Fibroblast of lung (primary cell): Measurements from ENCODE around the gene KCNH1. TPM values are rescaled to one million over a fixed set of nuclear protein-coding genes. Genes with fewer than 3 reads are reported as not detected.

Experiments used
- DNase-seq, 2 donors: peaks; one replicate each; pipeline versions ENCODE4 v3.0.0 to v3.0.0-alpha.2; 2010; ENCODE audit warnings: low read depth in 2 of 2
- H2AFZ ChIP-seq: 2 replicates; pipeline ENCODE4 v1.5.1; 2012; ENCODE audit warnings: low read length, control low read depth, inconsistent platforms
- H3K27ac ChIP-seq: 2 replicates; pipeline ENCODE4 v1.5.1; 2011; ENCODE audit warnings: low read length, control low read depth; ENCODE audit not compliant: insufficient read depth
- H3K27me3 ChIP-seq: 2 replicates; pipeline ENCODE4 v1.5.1; 2011; ENCODE audit warnings: mild to moderate bottlenecking, low read length; ENCODE audit not compliant: control insufficient read depth, insufficient read depth
- H3K36me3 ChIP-seq: 2 replicates; pipeline ENCODE4 v1.5.1; 2011; ENCODE audit warnings: low read length; ENCODE audit not compliant: control insufficient read depth, insufficient read depth
- H3K4me1 ChIP-seq: 2 replicates; pipeline ENCODE4 v1.5.1; 2011; ENCODE audit warnings: low read length; ENCODE audit not compliant: control insufficient read depth, insufficient read depth; ENCODE audit errors: extremely low read depth
- H3K4me2 ChIP-seq: 2 replicates; pipeline ENCODE4 v1.5.1; 2011; ENCODE audit warnings: low read length, control low read depth; ENCODE audit not compliant: insufficient read depth; ENCODE audit errors: extremely low read depth
- H3K4me3 ChIP-seq, 4 experiments: fragments of 200-600 bp in 1 of 4; sonication (generic) in 1 of 4; replicated peaks in 1 of 4; 2 replicates each; pipeline ENCODE4 v1.5.1; 2011 to 2016; ENCODE audit warnings: low read length in 4 of 4, low read depth in 3 of 4, mild to moderate bottlenecking in 3 of 4, control low read depth in 2 of 4, inconsistent platforms in 1 of 4, mixed read lengths in 1 of 4; ENCODE audit not compliant: insufficient read depth in 1 of 4; ENCODE audit errors: control extremely low read depth in 1 of 4
- H3K79me2 ChIP-seq: 2 replicates; pipeline ENCODE4 v1.5.1; 2012; ENCODE audit warnings: mild to moderate bottlenecking, low read length, inconsistent platforms; ENCODE audit not compliant: control insufficient read depth, insufficient read depth
- H3K9ac ChIP-seq: 2 replicates; pipeline ENCODE4 v1.5.1; 2011; ENCODE audit warnings: mild to moderate bottlenecking, low read length, control low read depth; ENCODE audit not compliant: insufficient read depth
- H3K9me3 ChIP-seq: 2 replicates; pipeline ENCODE4 v1.5.1; 2012; ENCODE audit warnings: low read depth, low read length; ENCODE audit not compliant: control insufficient read depth, insufficient read depth
- H4K20me1 ChIP-seq: 2 replicates; pipeline ENCODE4 v1.5.1; 2011; ENCODE audit warnings: low read length; ENCODE audit not compliant: control insufficient read depth, insufficient read depth; ENCODE audit errors: extremely low read depth
- EZH2 ChIP-seq: IDR thresholded peaks from 2 replicates; pipeline ENCODE4 v1.5.1; 2012; ENCODE audit warnings: low read length, control low read depth, mild to moderate bottlenecking; ENCODE audit errors: missing control alignments
- polyA plus RNA-seq, 2 donors: library from polyadenylated mRNA; depleted of rRNA in 1 of 2; stranded (reverse) in 1 of 2; unstranded in 1 of 2; fragments of >200 nt; gene quantifications; 2 replicates each; pipeline ENCODE4 v1.2.1, GENCODE V29; 2011 to 2012; ENCODE audit warnings: missing spikeins in 1 of 2
- total RNA-seq: library from RNA; depleted of rRNA; stranded (reverse); fragments of >200 nt; gene quantifications from 2 replicates; pipeline ENCODE4 v1.2.1, GENCODE V29; 2014
- TF ChIP-seq, protein P1 (sequence below), 2 donors: IDR thresholded peaks in 1 of 2; conservative IDR thresholded peaks in 1 of 2; 1 replicate in 1 of 2; 2 replicates in 1 of 2; pipeline ENCODE4 v1.5.1; 2011 to 2012; ENCODE audit warnings: low read length in 2 of 2, control low read depth in 1 of 2, inconsistent platforms in 1 of 2, low read depth in 1 of 2, mild to moderate bottlenecking in 1 of 2

Gene KCNH1
- total and polyA plus RNA-seq, 2 donors (not counting 1 experiment from before 2014, with no cell fraction given) = 0.17 to 1.5 TPM

DNA sequence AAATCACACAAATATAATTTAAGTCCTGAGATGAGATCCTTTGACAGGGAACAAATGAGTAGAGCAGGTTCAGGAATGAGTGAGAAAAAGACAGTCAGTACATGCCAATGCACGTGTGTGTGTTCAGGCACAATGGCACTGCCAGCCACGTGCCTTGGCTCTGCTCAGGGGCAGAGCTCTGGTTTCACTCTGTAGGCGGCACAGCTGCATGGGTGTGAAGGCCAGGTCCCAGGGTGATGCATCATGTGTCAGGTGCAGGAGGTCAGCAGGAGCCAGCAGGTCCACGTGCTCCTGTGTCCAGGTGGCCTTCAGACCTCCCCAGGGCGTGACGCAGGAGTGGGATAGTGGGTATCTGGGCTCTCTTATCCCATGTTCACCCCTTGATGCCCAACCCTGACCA, 386.1 kb downstream of the KCNH1 start:
- TF ChIP-seq EZH2 = no peak
- no peaks in the 10 kb centered on the region for H3K27me3 ChIP-seq
- no peaks in the 10 kb centered on the region for H3K79me2 ChIP-seq
- DNase-seq = no peak
- no peak overlapping the region for H3K4me3 ChIP-seq
- no peak overlapping the region for H3K27ac ChIP-seq
- H3K36me3 ChIP-seq = no peaks in the 10 kb centered on the region
- no peaks in the 10 kb centered on the region for H3K4me1 ChIP-seq
- H2AFZ ChIP-seq = no peak overlapping the region
- no peak overlapping the region for H3K4me2 ChIP-seq
- H3K9ac ChIP-seq = no peak overlapping the region
- no peaks in the 10 kb centered on the region for H4K20me1 ChIP-seq
- no peaks in the 10 kb centered on the region for H3K9me3 ChIP-seq

DNA sequence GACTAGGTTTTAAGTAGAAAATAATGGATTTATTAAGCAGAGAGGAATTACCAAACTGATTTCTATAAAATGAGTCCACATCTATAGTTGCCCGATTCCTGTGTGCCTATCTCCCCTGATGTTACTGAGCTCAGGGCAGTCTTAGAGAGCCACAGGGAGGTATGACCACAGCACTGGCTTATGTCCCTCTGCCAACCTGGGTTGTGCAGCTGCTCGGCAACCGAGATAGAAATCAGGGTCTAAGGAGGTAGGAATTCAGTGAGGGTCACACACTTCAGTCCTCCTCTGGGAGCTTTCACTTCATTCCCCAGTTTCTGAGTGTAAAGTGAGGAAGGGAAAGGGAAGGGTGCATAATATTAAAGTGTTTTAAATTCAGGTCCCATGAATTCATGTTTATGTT, 386.8 kb downstream of the KCNH1 start:
- H3K4me1 ChIP-seq = no peaks in the 10 kb centered on the region
- no peak for DNase-seq
- H3K27ac ChIP-seq = no peak overlapping the region
- no peaks in the 10 kb centered on the region for H4K20me1 ChIP-seq
- no peak overlapping the region for H3K4me2 ChIP-seq
- H3K4me3 ChIP-seq = no peak overlapping the region
- H3K9ac ChIP-seq = no peak overlapping the region
- no peaks in the 10 kb centered on the region for H3K27me3 ChIP-seq
- TF ChIP-seq, protein P1, sequence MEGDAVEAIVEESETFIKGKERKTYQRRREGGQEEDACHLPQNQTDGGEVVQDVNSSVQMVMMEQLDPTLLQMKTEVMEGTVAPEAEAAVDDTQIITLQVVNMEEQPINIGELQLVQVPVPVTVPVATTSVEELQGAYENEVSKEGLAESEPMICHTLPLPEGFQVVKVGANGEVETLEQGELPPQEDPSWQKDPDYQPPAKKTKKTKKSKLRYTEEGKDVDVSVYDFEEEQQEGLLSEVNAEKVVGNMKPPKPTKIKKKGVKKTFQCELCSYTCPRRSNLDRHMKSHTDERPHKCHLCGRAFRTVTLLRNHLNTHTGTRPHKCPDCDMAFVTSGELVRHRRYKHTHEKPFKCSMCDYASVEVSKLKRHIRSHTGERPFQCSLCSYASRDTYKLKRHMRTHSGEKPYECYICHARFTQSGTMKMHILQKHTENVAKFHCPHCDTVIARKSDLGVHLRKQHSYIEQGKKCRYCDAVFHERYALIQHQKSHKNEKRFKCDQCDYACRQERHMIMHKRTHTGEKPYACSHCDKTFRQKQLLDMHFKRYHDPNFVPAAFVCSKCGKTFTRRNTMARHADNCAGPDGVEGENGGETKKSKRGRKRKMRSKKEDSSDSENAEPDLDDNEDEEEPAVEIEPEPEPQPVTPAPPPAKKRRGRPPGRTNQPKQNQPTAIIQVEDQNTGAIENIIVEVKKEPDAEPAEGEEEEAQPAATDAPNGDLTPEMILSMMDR (conservative IDR thresholded peaks at IDR 0.05 in 1 of 2, IDR thresholded peaks at IDR 0.05 in 1 of 2; ENCODE audit: low read depth in 1 of 2, low read length in 2 of 2) = no peak
- no peak for TF ChIP-seq EZH2
- H3K79me2 ChIP-seq = no peaks in the 10 kb centered on the region
- no peaks in the 10 kb centered on the region for H3K36me3 ChIP-seq
- no peaks in the 10 kb centered on the region for H3K9me3 ChIP-seq
- H2AFZ ChIP-seq = no peak overlapping the region

DNA sequence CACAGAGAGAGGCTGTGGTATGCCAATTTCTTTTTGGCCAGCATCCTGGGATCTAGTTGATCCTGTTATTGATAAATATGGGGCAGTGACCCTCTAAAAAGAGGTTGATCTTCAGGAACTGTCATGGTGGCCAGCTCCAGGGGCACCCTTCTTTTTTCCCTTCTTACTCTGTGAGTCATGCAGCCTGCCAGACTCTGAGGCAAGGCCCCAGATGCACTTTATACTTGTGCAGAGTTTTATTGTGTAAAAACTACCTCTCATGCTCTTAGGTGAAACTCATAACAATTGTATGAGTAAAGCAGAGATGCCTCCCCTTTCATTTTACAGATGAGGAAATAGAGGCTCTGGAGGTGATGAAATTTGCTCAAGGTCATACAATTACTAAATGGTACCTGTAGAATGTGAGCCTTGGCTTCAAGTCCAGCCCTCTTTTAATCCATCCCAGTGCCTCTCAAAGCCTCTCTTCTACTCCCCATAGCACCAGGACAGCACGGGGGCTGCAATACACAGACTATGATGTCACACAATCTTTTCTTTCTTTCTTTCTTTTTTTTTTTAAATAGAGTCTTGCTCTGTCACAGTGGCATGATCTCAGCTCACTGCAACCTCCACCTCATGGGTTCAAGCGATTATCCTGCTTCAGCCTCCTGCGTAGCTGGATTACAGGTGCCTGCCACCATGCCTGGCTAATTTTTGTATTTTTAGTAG, 387.8 kb downstream of the KCNH1 start:
- Histone ChIP-seq H4K20me1 (no peaks in the 10 kb centered on the region), H3K4me1 (no peaks in the 10 kb centered on the region), H3K79me2 (no peaks in the 10 kb centered on the region), H2AFZ (no peak overlapping the region), H3K9ac (no peak overlapping the region), H3K4me2 (no peak overlapping the region), H3K27ac (no peak overlapping the region), H3K36me3 (no peaks in the 10 kb centered on the region), H3K4me3 (no peak overlapping the region), H3K27me3 (no peaks in the 10 kb centered on the region), H3K9me3 (no peaks in the 10 kb centered on the region)
- DNase-seq = no peak
- TF ChIP-seq, protein P1 (conservative IDR thresholded peaks at IDR 0.05 in 1 of 2, IDR thresholded peaks at IDR 0.05 in 1 of 2; ENCODE audit: low read depth in 1 of 2, low read length in 2 of 2) = no peak
- TF ChIP-seq EZH2 = no peak
